22Rv1 (cell line): ENCODE measurements around the gene ACACA.

Experiments
- ZFX ChIP-seq: fragments of 450-650 bp; IDR thresholded peaks from 2 replicates; pipeline ENCODE4 v1.6.1; 2017; ENCODE audit warnings: antibody characterized with exemption, borderline replicate concordance
- TF ChIP-seq, protein P1 (sequence below): fragments of 450-650 bp; IDR thresholded peaks from 2 replicates; pipeline ENCODE4 v1.5.1; 2017; ENCODE audit warnings: mild to moderate bottlenecking

DNA sequence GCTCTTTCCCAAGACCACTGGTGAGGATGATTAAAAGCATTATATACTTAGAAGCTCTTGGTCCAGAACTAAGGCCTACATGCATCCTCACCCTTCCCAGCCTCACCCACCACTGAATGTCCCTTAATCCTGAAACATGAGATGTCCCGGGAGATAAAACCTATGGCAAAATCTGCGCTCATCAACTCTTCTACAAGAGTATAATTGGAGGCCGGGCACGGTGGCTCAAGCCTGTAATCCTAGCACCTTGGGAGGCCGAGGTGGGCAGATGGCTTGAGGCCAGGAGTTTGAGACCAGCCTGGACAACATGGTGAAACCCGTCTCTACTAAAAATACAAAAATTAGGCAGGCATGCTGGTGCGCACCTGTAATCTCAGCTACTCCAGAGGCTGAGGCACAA is 13.3 kb downstream of the ACACA start:
- TF ChIP-seq, protein P1, sequence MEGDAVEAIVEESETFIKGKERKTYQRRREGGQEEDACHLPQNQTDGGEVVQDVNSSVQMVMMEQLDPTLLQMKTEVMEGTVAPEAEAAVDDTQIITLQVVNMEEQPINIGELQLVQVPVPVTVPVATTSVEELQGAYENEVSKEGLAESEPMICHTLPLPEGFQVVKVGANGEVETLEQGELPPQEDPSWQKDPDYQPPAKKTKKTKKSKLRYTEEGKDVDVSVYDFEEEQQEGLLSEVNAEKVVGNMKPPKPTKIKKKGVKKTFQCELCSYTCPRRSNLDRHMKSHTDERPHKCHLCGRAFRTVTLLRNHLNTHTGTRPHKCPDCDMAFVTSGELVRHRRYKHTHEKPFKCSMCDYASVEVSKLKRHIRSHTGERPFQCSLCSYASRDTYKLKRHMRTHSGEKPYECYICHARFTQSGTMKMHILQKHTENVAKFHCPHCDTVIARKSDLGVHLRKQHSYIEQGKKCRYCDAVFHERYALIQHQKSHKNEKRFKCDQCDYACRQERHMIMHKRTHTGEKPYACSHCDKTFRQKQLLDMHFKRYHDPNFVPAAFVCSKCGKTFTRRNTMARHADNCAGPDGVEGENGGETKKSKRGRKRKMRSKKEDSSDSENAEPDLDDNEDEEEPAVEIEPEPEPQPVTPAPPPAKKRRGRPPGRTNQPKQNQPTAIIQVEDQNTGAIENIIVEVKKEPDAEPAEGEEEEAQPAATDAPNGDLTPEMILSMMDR: no peak
- no peak for TF ChIP-seq ZFX
